GM19240 (cell line): ENCODE results near the gene DHRS11.

Experiments used
- DNase-seq: peaks from one replicate; pipeline ENCODE4 v3.0.0; 2011; ENCODE audit warnings: low spot score; ENCODE audit not compliant: insufficient read length

DHRS11 gene

GRCh38 chr17:36614081-36614480, 22.4 kb downstream of the DHRS11 start:
- DNase-seq = no peak

GRCh38 chr17:36614933-36615332, 23.3 kb downstream of the DHRS11 start:
- no peak for DNase-seq

- no peak for DNase-seq
Measured at GRCh38 chr17:36616061-36617029, 24.7 kb downstream of the DHRS11 start.

GRCh38 chr17:36617773-36618172, 26.1 kb downstream of the DHRS11 start:
- no peak for DNase-seq

- DNase-seq = no peak
Measured at GRCh38 chr17:36623281-36623680, 31.6 kb downstream of the DHRS11 start.

- DNase-seq = no peak
Measured at GRCh38 chr17:36625188-36625587, 33.5 kb downstream of the DHRS11 start.

GRCh38 chr17:36627101-36627500, 35.4 kb downstream of the DHRS11 start:
- DNase-seq = no peak

- DNase-seq = no peak
Measured at GRCh38 chr17:36628576-36628975, 36.9 kb downstream of the DHRS11 start.

- peak; percentile 81 for DNase-seq
Measured at GRCh38 chr17:36629252-36629847, 37.7 kb downstream of the DHRS11 start.

GRCh38 chr17:36629970-36630502, 38.4 kb downstream of the DHRS11 start:
- DNase-seq = no peak

- no peak for DNase-seq
Measured at GRCh38 chr17:36631022-36631421, 39.3 kb downstream of the DHRS11 start.

GRCh38 chr17:36632916-36633771, 41.5 kb downstream of the DHRS11 start:
- no peak for DNase-seq

- DNase-seq = no peak
Measured at GRCh38 chr17:36640346-36640745, 48.7 kb downstream of the DHRS11 start.

- DNase-seq = no peak
Measured at GRCh38 chr17:36640836-36641235, 49.2 kb downstream of the DHRS11 start.

- no peak for DNase-seq
Measured at GRCh38 chr17:36641331-36641876, 49.7 kb downstream of the DHRS11 start.

- no peak for DNase-seq
Measured at GRCh38 chr17:36641877-36642845, 50.5 kb downstream of the DHRS11 start.

- no peak for DNase-seq
Measured at GRCh38 chr17:36643086-36643685, 51.5 kb downstream of the DHRS11 start.

- no peak for DNase-seq
Measured at GRCh38 chr17:36645422-36645821, 53.7 kb downstream of the DHRS11 start.

GRCh38 chr17:36647636-36648035, 56.0 kb downstream of the DHRS11 start:
- no peak for DNase-seq
